BLaER1 treated with 17β-estradiol and CSF1 and Interleukin-3, amounts not matched to agents 10 nM and 100 nM (cell line): ENCODE data around the gene KIF16B.
"Not testable (repeated sequence)": the region's sequence is repeated elsewhere in the genome, so short reads cannot be mapped to it uniquely, and the experiment has no call there.

Experiments used
- H3K27ac ChIP-seq, 11 experiments: shearing (Covaris generic); formaldehyde crosslinking; 2 replicates each; pipeline ENCODE4 v1.8.1; 2022
- H3K27me3 ChIP-seq, 11 experiments: shearing (Covaris generic); formaldehyde crosslinking; 2 replicates each; pipeline ENCODE4 v1.8.1; 2022
- H3K36me3 ChIP-seq, 11 experiments: shearing (Covaris generic); formaldehyde crosslinking; 2 replicates each; pipeline ENCODE4 v1.8.1; 2022
- H3K4me1 ChIP-seq, 10 experiments: shearing (Covaris generic); formaldehyde crosslinking; 2 replicates each; pipeline ENCODE4 v1.8.1; 2022
- H3K4me2 ChIP-seq, 11 experiments: shearing (Covaris generic); formaldehyde crosslinking; 2 replicates each; pipeline ENCODE4 v1.8.1; 2022
- H3K4me3 ChIP-seq, 10 experiments: shearing (Covaris generic); formaldehyde crosslinking; 2 replicates each; pipeline ENCODE4 v1.8.1; 2022
- H3K9ac ChIP-seq, 11 experiments: shearing (Covaris generic); formaldehyde crosslinking; 2 replicates each; pipeline ENCODE4 v1.8.1; 2022
- H3K9me3 ChIP-seq, 11 experiments: shearing (Covaris generic); formaldehyde crosslinking; replicated peaks in 1 of 11; 2 replicates each; pipeline ENCODE4 v1.8.1; 2022
- H4K20me1 ChIP-seq, 11 experiments: shearing (Covaris generic); formaldehyde crosslinking; 2 replicates each; pipeline ENCODE4 v1.8.1; 2022
- Cebpa-rat ChIP-seq, 11 experiments: shearing (Covaris generic); IDR thresholded peaks; 2 replicates each; pipeline ENCODE4 v1.8.1; 2022

KIF16B gene

GRCh38 chr20:16528078-16528477 lies 45.2 kb downstream of the KIF16B start:
- Histone ChIP-seq H4K20me1 (no peaks in the 10 kb centered on the region), H3K9ac (no peak overlapping the region), H3K27ac (no peak overlapping the region), H3K4me3 (no peak overlapping the region), H3K4me2 (no peak overlapping the region), H3K9me3 (peaks cover 13 to 69% (median 43%) of the 10 kb centered on the region in 11 experiments), H3K27me3 (no peaks in the 10 kb centered on the region), H3K36me3 (peaks cover 14 to 66% (median 44%) of the 10 kb centered on the region in 11 experiments), H3K4me1 (peaks cover 0 to 13% (median 7%) of the 10 kb centered on the region in 10 experiments; a peak in 13 of 20 replicates)
- TF ChIP-seq Cebpa-rat (IDR thresholded peaks at IDR 0.05): no peak

GRCh38 chr20:16527438-16527837 lies 45.8 kb downstream of the KIF16B start:
- no peak overlapping the region for H3K9ac ChIP-seq
- no peaks in the 10 kb centered on the region for H3K27me3 ChIP-seq
- no peak overlapping the region for H3K27ac ChIP-seq
- peaks cover 20 to 69% (median 45%) of the 10 kb centered on the region in 11 experiments for H3K9me3 ChIP-seq
- no peaks in the 10 kb centered on the region for H4K20me1 ChIP-seq
- no peak overlapping the region for H3K4me3 ChIP-seq
- no peak overlapping the region for H3K4me2 ChIP-seq
- H3K36me3 ChIP-seq: peaks cover 14 to 71% (median 44%) of the 10 kb centered on the region in 11 experiments
- TF ChIP-seq Cebpa-rat (IDR thresholded peaks at IDR 0.05): no peak
- H3K4me1 ChIP-seq: peaks cover 0 to 13% (median 7%) of the 10 kb centered on the region in 10 experiments; a peak in 10 of 20 replicates

GRCh38 chr20:16526433-16527380 lies 46.5 kb downstream of the KIF16B start:
- no peak overlapping the region for H3K4me2 ChIP-seq
- H3K27ac ChIP-seq: no peak overlapping the region

GRCh38 chr20:16522651-16523050 lies 50.6 kb downstream of the KIF16B start:
- H3K4me3 ChIP-seq, H3K4me2 ChIP-seq, H4K20me1 ChIP-seq, H3K27ac ChIP-seq, H3K9ac ChIP-seq, H3K27me3 ChIP-seq: not testable (repeated sequence)
- H3K4me1 ChIP-seq: peaks cover 21 to 36% (median 33%) of the 10 kb centered on the region in 10 experiments
- H3K9me3 ChIP-seq: peaks cover 21 to 65% (median 46%) of the 10 kb centered on the region in 11 experiments
- peaks cover 14 to 73% (median 43%) of the 10 kb centered on the region in 11 experiments for H3K36me3 ChIP-seq

More at GRCh38 chr20:16526433-16527380, 46.5 kb downstream of the KIF16B start:
- Histone ChIP-seq H3K27me3 (no peaks in the 10 kb centered on the region), H3K4me1 (peaks cover 0 to 13% (median 7%) of the 10 kb centered on the region in 10 experiments; a peak in 10 of 20 replicates), H4K20me1 (no peaks in the 10 kb centered on the region), H3K4me3 (no peak overlapping the region), H3K36me3 (peaks cover 14 to 70% (median 44%) of the 10 kb centered on the region in 11 experiments), H3K9me3 (peaks cover 21 to 69% (median 45%) of the 10 kb centered on the region in 11 experiments), H3K9ac (no peak overlapping the region)
- TF ChIP-seq Cebpa-rat (IDR thresholded peaks at IDR 0.05): no peak

- H3K36me3 ChIP-seq: peaks cover 5 to 65% (median 18%) of the 10 kb centered on the region in 11 experiments
- H3K9me3 ChIP-seq: peaks cover 21 to 52% (median 40%) of the 10 kb centered on the region in 11 experiments
- peak overlapping the region in 8 of 11 experiments; percentile 31 to 75 (median 46); a peak in 14 of 22 replicates for H3K27ac ChIP-seq
- H4K20me1 ChIP-seq: no peaks in the 10 kb centered on the region
- peak overlapping the region in 10 of 11 experiments; percentile 29 to 90 (median 84); a peak in 19 of 22 replicates for H3K4me2 ChIP-seq
- H3K4me1 ChIP-seq: peaks cover 26 to 61% (median 53%) of the 10 kb centered on the region in 10 experiments
- 0 out of 20 replicates have a peak overlapping the region, but pooled peaks of 1 of the 10 experiments have one; percentile 6 for H3K4me3 ChIP-seq
- peak overlapping the region in 6 of 11 experiments; percentile 22 to 53 (median 30); a peak in 6 of 22 replicates for H3K9ac ChIP-seq
- no peak for TF ChIP-seq Cebpa-rat (IDR thresholded peaks at IDR 0.05)
- H3K27me3 ChIP-seq: no peaks in the 10 kb centered on the region
Observed at GRCh38 chr20:16520154-16520553, 53.1 kb downstream of the KIF16B start.

- H3K4me2 ChIP-seq: peak overlapping the region in 8 of 11 experiments; percentile 75 to 90 (median 87); a peak in 15 of 22 replicates
- not testable (repeated sequence) for H3K27me3 ChIP-seq, H3K9ac ChIP-seq, H4K20me1 ChIP-seq, H3K4me3 ChIP-seq
- H3K9me3 ChIP-seq: peaks cover 18 to 48% (median 36%) of the 10 kb centered on the region in 11 experiments
- H3K36me3 ChIP-seq: peaks cover under 1 to 61% (median 13%) of the 10 kb centered on the region in 11 experiments; a peak in 18 of 22 replicates
- peak overlapping the region in 3 of 11 experiments; percentile 64 to 75 (median 67); a peak in 5 of 22 replicates for H3K27ac ChIP-seq
- H3K4me1 ChIP-seq: peaks cover 30 to 62% (median 55%) of the 10 kb centered on the region in 10 experiments
Observed at GRCh38 chr20:16519673-16520072, 53.6 kb downstream of the KIF16B start.

GRCh38 chr20:16518784-16519084 lies 54.5 kb downstream of the KIF16B start:
- peaks cover 36 to 71% (median 65%) of the 10 kb centered on the region in 10 experiments for H3K4me1 ChIP-seq
- H4K20me1 ChIP-seq: no peaks in the 10 kb centered on the region
- peak overlapping the region in 1 of 11 experiments; percentile 11; a peak in 1 of 22 replicates for H3K9ac ChIP-seq
- H3K4me3 ChIP-seq: peak overlapping the region in 2 of 10 experiments; percentile 39 to 46; a peak in 1 of 20 replicates
- H3K27me3 ChIP-seq: no peaks in the 10 kb centered on the region
- peaks cover 0 to 56% (median 9%) of the 10 kb centered on the region in 11 experiments; a peak in 16 of 22 replicates for H3K36me3 ChIP-seq
- H3K4me2 ChIP-seq: peak overlapping the region; percentile 29 to 90 (median 82); a peak in 20 of 22 replicates
- H3K27ac ChIP-seq: peak overlapping the region in 6 of 11 experiments; percentile 11 to 79 (median 58); a peak in 8 of 22 replicates
- H3K9me3 ChIP-seq: peaks cover 10 to 43% (median 29%) of the 10 kb centered on the region in 11 experiments
- TF ChIP-seq Cebpa-rat (IDR thresholded peaks at IDR 0.05): no peak

GRCh38 chr20:16517946-16518783 lies 55.1 kb downstream of the KIF16B start:
- Histone ChIP-seq H3K27me3 (no peaks in the 10 kb centered on the region), H3K36me3 (peaks cover 0 to 58% (median 9%) of the 10 kb centered on the region in 11 experiments; a peak in 16 of 22 replicates), H3K27ac (peak overlapping the region in 8 of 11 experiments; percentile 9 to 79 (median 62); a peak in 14 of 22 replicates), H3K4me3 (peak overlapping the region in 5 of 10 experiments; percentile 10 to 46 (median 39); a peak in 6 of 20 replicates), H3K4me2 (peak overlapping the region; percentile 29 to 90 (median 82); a peak in 21 of 22 replicates), H4K20me1 (no peaks in the 10 kb centered on the region), H3K4me1 (peaks cover 42 to 77% (median 70%) of the 10 kb centered on the region in 10 experiments), H3K9ac (peak overlapping the region in 9 of 11 experiments; percentile 18 to 72 (median 51); a peak in 12 of 22 replicates), H3K9me3 (peaks cover 4 to 41% (median 24%) of the 10 kb centered on the region in 11 experiments; a peak in 19 of 22 replicates)
- TF ChIP-seq Cebpa-rat (IDR thresholded peaks at IDR 0.05): peak in 1 of 11 experiments; percentile 50; a peak in 1 of 22 replicates
